ENCODE measurements around the gene C1orf198. TPM values are rescaled to one million over a fixed set of nuclear protein-coding genes. Genes with fewer than 3 reads are reported as not detected.
A peak's percentile ranks its signal among the peaks of the same experiment; 100 is the strongest.

C1orf198 gene
- total RNA-seq (10 to 100 TPM; 18.3 to 59.4 (median 34.6) TPM), polyA plus RNA-seq (10 to 100 TPM; 15.2 to 22.8 (median 17.7) TPM)
- long read RNA-seq, donor 1, partial matches to known transcripts = 0 of 3 reads
- long read RNA-seq, donor 1, other reads (novel, unspliced or antisense) = 0 of 3 reads
- long read RNA-seq, donor 2, transcript C1orf198-201 (4 exons, 3,858 nt) = major isoform, 5 of 6 reads
- long read RNA-seq, donor 2, partial matches to known transcripts = 0 of 6 reads
- long read RNA-seq, donor 2, other reads (novel, unspliced or antisense) = 0 of 6 reads
- long read RNA-seq, donor 3, partial matches to known transcripts = 13 of 16 reads
- long read RNA-seq, donor 3, other reads (novel, unspliced or antisense) = 0 of 16 reads
- long read RNA-seq, donor 4, partial matches to known transcripts = 0 of 3 reads
- long read RNA-seq, donor 4, other reads (novel, unspliced or antisense) = 1 of 3 reads
- long read RNA-seq, donor 5, transcript C1orf198-201 (4 exons, 3,858 nt) = major isoform, 139 of 150 reads
- long read RNA-seq, donor 5, partial matches to known transcripts = 8 of 150 reads
- long read RNA-seq, donor 5, other reads (novel, unspliced or antisense) = 3 of 150 reads
- long read RNA-seq, donor 6, partial matches to known transcripts = 0 of 1 reads
- long read RNA-seq, donor 6, other reads (novel, unspliced or antisense) = 1 of 1 reads
- long read RNA-seq, donor 7, partial matches to known transcripts = 0 of 4 reads
- long read RNA-seq, donor 7, other reads (novel, unspliced or antisense) = 0 of 4 reads
- long read RNA-seq, donor 8, transcript C1orf198-201 (4 exons, 3,858 nt) = major isoform, 8 of 8 reads
- long read RNA-seq, donor 8, partial matches to known transcripts = 0 of 8 reads
- long read RNA-seq, donor 8, other reads (novel, unspliced or antisense) = 0 of 8 reads
- long read RNA-seq, donor 9 = 0 reads
- long read RNA-seq, donor 10, transcript C1orf198-201 (4 exons, 3,858 nt) = major isoform, 10 of 10 reads
- long read RNA-seq, donor 10, partial matches to known transcripts = 0 of 10 reads
- long read RNA-seq, donor 10, other reads (novel, unspliced or antisense) = 0 of 10 reads

- H3K9me3 ChIP-seq (replicated peaks in 1 of 3) = no peaks in the 10 kb centered on the region
- DNase-seq = peak; percentile 62 to 84 (median 74)
- H3K36me3 ChIP-seq (replicated peaks in 1 of 2) = no peaks in the 10 kb centered on the region
- 0 to 5% (median 1%) methylated on average over 4 to 90 of the region's 96 CpGs for WGBS, 4 donors
- intact Hi-C loops (cut with DNase I) = no loop called here
- no peaks in the 10 kb centered on the region for H3K27me3 ChIP-seq
- TF ChIP-seq CTCF (IDR thresholded peaks at IDR 0.05) = no peak
- peak; percentile 27 to 36 for TF ChIP-seq POLR2A (IDR thresholded peaks at IDR 0.05)
- peak within 1 kb of the TSS; percentile 2 to 97 (median 63) for H3K4me3 ChIP-seq
- H3K4me1 ChIP-seq (replicated peaks in 1 of 2) = peaks cover 5 to 11% of the 10 kb centered on the region in 2 donors
- H3K27ac ChIP-seq = peak within 1 kb of the TSS in 4 of 5 donors; percentile 62 to 89 (median 78)
Measured at GRCh38 chr1:230867903-230868735, at the start of gene C1orf198. C1orf198 (minus strand) TSS chr1:230868521; CDS start chr1:230868512, 9 bp downstream.

GRCh38 chr1:230917284-230918135 is 49.2 kb upstream of the C1orf198 start:
- 51 to 58% (median 53%) methylated on average over 15 of the region's 15 CpGs for WGBS, 4 donors
- no peak overlapping the region for H3K27ac ChIP-seq

More at GRCh38 chr1:230917284-230918135, 49.2 kb upstream of the C1orf198 start:
- no peaks in the 10 kb centered on the region for H3K27me3 ChIP-seq
- peaks cover 0 to 17% of the 10 kb centered on the region in 2 donors for H3K36me3 ChIP-seq (replicated peaks in 1 of 2)
- H3K4me1 ChIP-seq (replicated peaks in 1 of 2) = no peaks in the 10 kb centered on the region
- TF ChIP-seq CTCF (IDR thresholded peaks at IDR 0.05) = peak; percentile 65 to 77 (median 74)
- no peak for TF ChIP-seq POLR2A (IDR thresholded peaks at IDR 0.05)
- intact Hi-C loops (cut with DNase I) = loop anchor here (2.0 to 10.0 kb wide), 3 partner anchors 123 to 297 kb away; no protein-coding TSS in a partner anchor
- peak; percentile 81 to 96 (median 91) for DNase-seq
- H3K4me3 ChIP-seq = no peak overlapping the region
- H3K9me3 ChIP-seq (replicated peaks in 1 of 3) = no peaks in the 10 kb centered on the region
